H54 (cell line): ENCODE measurements around the gene CCDC184.

Experiments
- DNase-seq: peaks from one replicate; pipeline ENCODE4 v3.0.0; 2011; ENCODE audit warnings: low spot score, mixed read lengths; ENCODE audit not compliant: insufficient read length
- FAIRE-seq: peaks from 3 replicates; lab custom pipeline; 2011; peaks lifted over from hg19 to GRCh38; lab: Jason Lieb, UNC
- POLR2A ChIP-seq: IDR thresholded peaks from 2 replicates; pipeline ENCODE4 v1.6.1; 2011; ENCODE audit warnings: low read depth, mild to moderate bottlenecking, low read length

CCDC184 gene

DNA sequence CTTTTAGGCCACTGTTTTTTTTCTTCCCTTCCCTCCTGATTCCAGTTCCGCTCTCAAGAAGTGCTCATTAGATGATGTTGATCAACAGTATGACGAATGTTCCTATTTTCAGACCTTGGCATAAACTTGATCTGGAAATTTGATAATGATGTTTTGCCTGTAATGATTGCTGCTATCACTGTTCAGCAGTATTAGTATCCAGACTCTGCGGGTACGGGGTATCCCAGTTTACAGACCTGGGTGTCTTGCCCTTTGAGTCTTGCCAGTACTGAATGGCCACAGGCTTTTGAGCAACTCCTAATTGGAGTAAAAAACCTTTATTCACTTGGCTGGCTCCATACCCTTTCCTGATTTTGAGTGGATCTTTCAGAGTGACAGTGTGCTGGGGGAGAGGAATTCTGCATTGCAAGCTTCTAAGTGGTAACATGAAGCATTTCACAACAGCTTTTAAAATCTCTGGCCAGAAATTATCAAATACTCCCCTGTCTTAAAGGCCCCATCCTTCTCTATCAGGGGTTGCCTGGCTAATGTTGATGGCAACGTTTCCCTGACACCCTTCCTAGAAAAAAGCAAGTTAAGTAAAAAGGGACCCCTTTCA, 20.2 kb upstream of the CCDC184 start:
- DNase-seq, result no peak
- FAIRE-seq, result no peak

DNA sequence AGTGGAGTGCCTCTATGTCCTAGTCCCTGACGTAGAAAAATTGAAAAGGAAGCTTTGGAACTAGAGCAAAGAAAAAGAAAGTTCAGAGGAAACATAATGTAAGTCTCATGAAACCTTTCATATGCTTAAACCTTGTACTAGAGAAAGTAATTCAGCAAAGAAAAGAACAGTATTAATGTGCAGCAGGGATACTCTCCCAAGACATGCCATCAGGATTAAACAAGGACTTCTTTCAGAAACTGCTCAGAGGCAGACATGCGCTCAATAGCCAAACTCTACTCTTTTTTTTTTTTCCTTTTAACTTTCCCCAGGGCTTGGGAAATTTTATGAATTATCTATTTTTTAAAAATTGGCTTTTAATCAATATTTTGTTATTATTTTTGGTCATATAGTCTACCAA, 19.0 kb upstream of the CCDC184 start:
- DNase-seq, result no peak
- FAIRE-seq, result no peak
- TF ChIP-seq POLR2A, result no peak

More for the DNA sequence above, 20.2 kb upstream of the CCDC184 start:
- TF ChIP-seq POLR2A, result no peak

DNA sequence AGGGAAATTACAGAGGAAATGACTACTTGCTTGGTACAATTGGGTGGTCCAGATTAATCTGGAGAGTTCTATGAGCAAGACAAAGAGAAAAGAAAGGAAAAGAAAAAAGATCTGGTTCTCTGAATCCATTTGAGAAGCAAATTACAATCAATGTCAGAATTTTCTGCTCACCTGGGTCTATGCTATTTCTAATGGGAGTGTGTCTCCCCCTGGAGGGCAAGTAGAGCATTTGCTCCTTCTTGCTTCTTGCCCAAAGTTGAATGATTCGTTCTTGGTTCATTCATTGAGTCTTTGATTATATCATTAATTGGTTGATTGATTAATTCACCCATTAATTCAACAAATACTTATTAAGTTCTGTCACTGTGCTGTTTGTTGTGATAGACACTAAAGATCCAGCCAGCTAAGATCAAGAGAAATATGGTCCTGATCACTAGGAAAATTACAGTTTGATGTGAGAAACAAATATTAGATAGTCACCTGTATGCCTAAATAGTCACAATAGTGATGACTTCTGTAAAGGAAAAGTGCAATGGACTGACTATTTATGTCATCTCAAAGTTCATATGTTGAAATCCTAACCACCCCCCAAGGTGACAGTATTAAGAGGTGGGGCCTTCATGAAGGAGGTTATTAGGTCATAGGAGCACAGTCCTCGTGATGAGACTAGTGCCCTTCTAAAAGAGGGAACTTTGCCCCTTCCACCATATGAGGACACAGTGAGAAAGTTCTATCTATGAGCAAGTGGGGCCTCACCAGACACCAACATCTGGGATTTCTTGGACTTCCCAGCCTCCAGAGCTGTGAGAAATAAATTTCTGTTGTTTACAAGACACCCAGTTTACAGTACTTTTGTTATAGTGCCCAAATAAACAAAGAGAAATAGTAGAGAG, 18.1 kb upstream of the CCDC184 start:
- DNase-seq (no peak), FAIRE-seq (peak; percentile 92)
- no peak for TF ChIP-seq POLR2A

DNA sequence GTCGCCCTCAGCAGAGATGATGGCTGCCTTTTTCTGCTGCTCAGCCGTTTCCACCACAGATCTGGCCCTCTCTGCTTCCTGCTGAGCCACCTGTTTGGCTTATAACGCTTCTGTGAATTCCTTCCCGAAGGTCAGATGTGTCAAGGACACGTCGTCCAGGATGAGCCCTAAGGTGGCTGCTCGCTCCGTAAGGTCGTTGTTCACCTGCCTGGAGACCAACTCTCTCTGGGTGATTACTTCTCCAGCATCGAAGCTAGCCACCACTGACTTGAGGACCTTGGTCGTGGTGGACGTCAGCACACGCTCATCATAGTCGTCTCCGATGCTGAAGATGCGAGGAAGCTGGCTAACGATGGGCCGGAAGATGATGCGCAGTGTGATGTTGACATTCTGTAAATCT, 14.4 kb upstream of the CCDC184 start:
- DNase-seq, result no peak
- no peak for TF ChIP-seq POLR2A
- FAIRE-seq, result no peak

DNA sequence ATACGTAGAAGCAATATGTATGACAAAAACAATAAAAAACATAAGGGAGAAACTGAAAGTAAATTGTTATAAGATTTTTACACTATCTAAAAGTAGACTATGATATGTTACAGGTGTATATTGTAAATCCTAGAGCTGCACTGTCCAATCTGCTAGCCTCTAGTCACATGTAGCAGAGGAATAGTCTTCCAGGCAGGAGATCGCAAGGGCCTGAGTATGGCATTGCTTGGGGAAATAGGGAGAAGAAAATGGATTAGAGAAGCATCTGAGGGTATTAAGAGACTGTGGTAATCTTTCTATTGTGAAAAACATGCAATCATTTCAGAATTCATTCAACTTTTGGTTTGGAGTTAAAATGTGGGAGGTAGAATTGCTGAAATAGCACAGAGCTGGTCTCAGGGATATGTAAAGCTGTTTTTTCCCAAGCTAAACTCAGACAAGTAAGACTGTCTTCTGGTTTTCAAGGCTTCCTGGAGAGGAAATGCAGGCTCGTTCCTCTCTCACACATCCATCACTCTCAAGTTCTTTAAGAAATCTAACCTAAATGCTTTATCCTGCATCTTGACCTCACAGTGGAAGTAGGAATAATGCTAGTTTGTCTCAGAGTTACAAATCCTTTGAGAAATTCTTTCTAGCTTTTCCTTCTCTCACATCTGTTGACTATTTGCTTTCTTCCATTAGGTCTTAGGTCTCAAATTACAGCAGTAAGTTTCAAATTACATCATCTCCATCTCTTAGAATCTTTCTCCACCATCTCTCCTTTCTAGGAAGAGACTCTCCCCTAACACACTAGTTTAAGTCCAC, 7.6 kb upstream of the CCDC184 start:
- FAIRE-seq (peak; percentile 6), DNase-seq (no peak)
- no peak for TF ChIP-seq POLR2A

DNA sequence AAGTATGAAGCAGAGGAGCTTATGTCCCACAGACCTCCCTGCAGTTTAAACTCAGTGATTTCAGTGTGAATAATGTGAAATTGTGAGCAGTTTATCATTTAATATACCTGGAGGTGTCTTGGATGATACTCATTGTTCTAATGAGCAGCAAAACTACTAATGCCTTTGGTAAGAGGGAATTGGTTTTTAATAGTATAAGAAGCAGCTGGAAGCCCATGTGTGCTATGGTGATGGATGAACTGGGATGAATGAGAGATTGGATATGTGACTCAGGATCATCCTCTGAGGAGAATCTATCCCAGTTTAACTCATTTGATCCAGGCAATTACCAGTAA, 7.1 kb upstream of the CCDC184 start:
- FAIRE-seq, result no peak
- DNase-seq, result no peak
- TF ChIP-seq POLR2A, result no peak

DNA sequence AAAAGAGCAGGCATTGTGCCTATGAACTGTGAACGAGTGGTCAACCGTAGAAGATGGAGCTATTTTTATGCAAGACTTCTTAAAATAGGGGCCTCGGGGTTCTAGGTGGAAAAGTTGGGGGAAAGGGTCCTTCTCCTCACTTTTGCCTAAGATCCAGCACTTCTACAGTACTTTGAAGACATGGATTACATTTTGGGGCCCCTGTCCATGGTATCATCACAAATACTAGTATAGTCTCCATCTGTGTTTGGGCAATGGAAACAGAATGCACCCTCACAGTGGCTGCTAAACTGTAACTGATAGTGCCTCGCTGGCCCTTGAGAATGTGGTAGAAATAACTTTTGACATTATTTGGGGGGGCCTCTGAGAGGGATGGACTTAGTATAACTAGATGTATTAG, 5.5 kb upstream of the CCDC184 start:
- FAIRE-seq, result no peak
- no peak for DNase-seq
- no peak for TF ChIP-seq POLR2A

DNA sequence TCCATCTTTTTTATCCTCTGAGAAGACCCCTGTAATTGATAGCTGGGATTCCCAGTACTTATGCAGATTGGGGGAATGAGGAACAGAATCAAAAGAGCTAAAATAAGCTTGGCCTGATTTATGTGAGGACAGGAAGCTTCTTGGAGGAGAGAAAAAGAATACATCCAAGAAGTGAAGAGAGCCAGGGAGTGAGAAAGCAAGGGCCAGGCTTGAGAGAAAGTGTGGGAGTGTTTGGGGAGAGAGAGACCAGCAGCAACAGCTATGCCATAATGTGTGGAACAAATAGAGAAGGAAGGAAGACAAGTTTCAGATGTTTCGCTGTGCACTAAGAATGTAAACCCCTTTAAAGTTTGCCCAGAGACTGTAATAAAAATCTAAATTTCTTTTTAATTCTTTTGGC, 4.0 kb upstream of the CCDC184 start:
- no peak for TF ChIP-seq POLR2A
- no peak for DNase-seq
- FAIRE-seq, result no peak

DNA sequence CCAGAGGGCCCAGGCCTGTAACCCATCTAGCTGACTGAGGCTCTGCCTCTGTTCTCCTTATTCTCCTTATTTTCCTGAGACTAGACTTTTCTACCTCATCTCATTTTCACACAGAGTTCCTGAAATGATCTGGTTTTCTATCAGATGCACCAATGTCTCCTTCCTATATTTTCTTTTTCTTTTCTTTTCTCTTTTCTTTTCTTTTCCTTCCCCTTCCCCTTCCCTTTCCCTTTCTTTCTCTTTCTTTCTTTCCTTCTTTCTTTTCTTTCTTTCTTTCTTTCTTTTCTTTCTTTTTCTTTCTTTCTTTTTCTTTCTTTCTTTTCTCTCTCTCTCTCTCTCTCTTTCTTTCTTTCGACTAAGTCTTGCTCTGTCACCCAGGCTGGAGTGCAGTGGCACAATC, 3.0 kb upstream of the CCDC184 start:
- FAIRE-seq, result no peak
- no peak for DNase-seq
- TF ChIP-seq POLR2A, result no peak

DNA sequence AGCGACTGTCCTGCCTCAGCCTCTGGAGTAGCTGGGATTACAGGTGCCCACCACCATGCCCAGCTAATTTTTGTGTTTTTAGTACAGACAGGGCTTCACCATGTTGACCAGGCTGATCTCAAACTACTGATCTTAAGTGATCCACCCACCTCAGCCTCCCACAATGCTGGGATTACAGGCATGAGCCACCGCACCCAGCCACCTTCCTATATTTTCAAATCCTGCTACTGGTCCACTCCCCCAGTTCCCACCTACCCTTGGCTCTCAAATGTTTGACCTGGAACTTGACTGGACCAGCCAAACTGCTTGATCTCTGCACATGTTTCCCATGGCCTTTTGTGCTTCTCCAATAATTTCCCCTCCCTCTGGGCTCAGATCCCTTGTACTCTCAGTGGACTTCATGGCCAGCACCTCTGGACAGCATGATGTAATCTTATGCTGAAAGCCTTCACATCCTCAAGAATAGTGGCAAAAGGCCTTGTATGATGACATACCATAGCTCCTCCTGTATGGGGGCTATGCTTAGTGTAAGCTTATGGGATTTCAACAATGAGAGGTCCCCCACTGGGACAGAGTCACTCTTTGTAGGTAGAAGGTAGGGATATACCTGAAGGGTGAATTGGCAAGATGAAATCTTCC, 2.5 kb upstream of the CCDC184 start:
- FAIRE-seq, result no peak

DNA sequence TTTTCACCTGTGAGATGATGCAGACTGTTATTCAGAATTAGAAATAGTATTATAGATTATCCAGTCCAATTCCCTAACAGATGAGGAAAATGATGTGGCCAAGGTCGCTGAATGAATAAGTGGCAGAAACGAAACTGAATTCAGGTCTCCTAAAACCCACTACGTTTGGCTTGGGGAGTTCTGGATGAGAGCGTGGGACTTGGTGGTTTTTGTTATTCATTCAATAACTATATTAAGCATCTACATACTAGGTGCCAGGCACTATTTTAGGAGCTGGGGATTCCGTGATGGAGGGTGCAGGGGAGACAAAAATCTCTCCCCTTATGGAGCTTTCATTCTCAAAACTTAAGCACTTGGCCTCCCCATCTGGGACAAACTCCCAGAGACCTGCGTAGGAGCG, 813 bp upstream of the CCDC184 start:
- TF ChIP-seq POLR2A, result no peak
- FAIRE-seq (no peak), DNase-seq (no peak)

More for the DNA sequence above, 2.5 kb upstream of the CCDC184 start:
- no peak for DNase-seq
- no peak for TF ChIP-seq POLR2A

DNA sequence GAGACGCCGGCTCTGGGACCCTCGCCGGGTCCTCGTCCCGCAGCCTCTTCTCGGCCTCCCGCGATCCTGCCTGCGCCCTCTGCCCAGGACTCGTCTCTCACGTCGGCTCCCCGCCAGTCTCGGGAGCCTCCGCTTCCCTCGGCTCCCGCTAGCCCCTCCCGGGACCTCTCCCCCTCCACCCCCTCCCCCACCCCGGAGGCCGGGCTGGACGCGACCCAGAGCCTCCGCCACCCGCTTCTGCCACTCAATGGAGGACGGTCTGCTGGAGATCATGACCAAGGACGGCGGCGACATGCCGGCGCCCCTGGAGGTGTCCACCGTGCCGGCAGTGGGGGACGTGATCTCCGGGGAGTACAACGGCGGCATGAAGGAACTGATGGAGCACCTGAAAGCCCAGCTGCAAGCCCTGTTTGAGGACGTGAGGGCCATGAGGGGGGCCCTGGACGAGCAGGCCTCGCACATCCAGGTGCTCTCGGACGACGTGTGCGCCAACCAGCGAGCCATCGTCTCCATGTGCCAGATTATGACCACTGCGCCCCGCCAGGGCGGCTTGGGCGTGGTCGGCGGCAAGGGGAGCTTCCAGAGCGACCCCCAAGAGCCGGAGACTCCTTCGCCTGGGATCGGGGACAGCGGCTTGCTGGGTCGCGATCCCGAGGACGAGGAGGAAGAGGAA, 568 bp downstream of the CCDC184 start:
- TF ChIP-seq POLR2A, result no peak
- DNase-seq, result no peak
- FAIRE-seq, result no peak

DNA sequence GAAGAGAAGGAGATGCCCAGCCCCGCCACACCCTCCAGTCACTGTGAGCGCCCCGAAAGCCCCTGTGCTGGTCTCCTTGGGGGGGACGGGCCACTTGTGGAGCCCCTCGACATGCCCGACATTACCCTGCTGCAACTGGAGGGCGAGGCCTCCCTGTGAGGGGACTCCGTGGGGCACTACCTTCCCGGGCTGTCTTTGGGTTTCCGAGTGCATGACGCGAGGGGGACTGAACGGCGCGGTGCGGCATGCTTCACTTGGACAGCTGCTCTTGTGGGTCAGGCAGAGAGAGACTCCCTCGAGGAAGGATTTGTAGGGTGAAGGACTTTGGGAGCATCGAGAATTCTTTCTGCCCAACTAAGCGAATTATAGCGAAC, 1.1 kb downstream of the CCDC184 start:
- no peak for FAIRE-seq
- DNase-seq, result no peak
- TF ChIP-seq POLR2A, result no peak

DNA sequence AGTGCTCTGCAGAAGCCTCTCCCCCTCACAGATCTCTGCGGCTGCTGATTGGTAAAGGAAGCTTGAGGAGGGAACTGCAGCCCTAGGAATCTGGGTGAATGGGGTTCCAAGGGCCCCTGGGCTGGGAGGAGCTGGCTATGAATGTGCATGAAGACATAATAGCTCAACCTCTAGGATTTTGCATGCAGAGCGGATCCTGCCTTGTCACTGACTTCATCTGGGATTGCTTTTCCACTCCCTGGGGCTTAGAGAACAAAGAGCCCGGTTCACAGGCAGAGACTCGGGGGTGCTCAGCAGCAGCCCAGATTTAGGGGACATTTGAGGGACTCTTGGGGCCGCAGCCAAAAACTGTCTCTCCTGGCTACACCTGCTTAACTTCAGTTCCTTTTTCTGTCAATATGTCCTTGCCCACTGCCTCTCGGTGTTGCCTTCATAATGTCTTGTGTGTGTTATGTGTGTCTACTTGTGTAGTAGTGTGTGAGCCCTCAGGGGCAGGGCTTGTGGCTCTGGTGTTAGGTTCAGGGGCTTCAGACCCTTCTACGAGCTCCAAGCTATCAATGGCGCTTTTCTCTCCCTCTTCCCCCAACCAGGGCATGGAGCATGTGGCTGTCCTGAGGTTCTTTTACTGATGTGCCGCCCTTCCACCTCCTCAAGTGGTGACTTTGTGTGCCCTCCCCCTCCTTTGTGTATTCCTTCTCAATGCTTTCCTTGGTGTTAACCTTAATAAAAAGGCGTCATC, 1.9 kb downstream of the CCDC184 start:
- no peak for TF ChIP-seq POLR2A
- DNase-seq (no peak), FAIRE-seq (no peak)
